GM18861 (cell line): Measurements from ENCODE around the gene TPD52L3.

ENCODE experiments used
- ATAC-seq: cut with Tn5 transposase; IDR thresholded peaks from one replicate; pipeline ENCODE4 v1.9.1; 2021; ENCODE audit not compliant: unreplicated experiment

Gene TPD52L3

GRCh38 chr9:6328103-6328502 is at the start of gene TPD52L3:
Gene TPD52L3 (plus strand): TSS chr9:6328375. CDS start chr9:6328596, 221 bp downstream.
- no peak for ATAC-seq

GRCh38 chr9:6301858-6302257 is 26.3 kb upstream of the TPD52L3 start:
- no peak for ATAC-seq

GRCh38 chr9:6302417-6302816 is 25.8 kb upstream of the TPD52L3 start:
- no peak for ATAC-seq

GRCh38 chr9:6304232-6304631 is 23.9 kb upstream of the TPD52L3 start:
- ATAC-seq, result no peak

- no peak for ATAC-seq
Observed at GRCh38 chr9:6305954-6306563, 22.1 kb upstream of the TPD52L3 start.

GRCh38 chr9:6307551-6308096 is 20.6 kb upstream of the TPD52L3 start:
- no peak for ATAC-seq

- no peak for ATAC-seq
Observed at GRCh38 chr9:6330958-6331634, 2.9 kb downstream of the TPD52L3 start.

- ATAC-seq, result no peak
Observed at GRCh38 chr9:6334305-6334704, 6.1 kb downstream of the TPD52L3 start.

GRCh38 chr9:6348766-6349165 is 20.6 kb downstream of the TPD52L3 start:
- no peak for ATAC-seq

GRCh38 chr9:6351737-6352136 is 23.6 kb downstream of the TPD52L3 start:
- ATAC-seq, result no peak

GRCh38 chr9:6354072-6354686 is 26.0 kb downstream of the TPD52L3 start:
- peak; percentile 76 for ATAC-seq

- no peak for ATAC-seq
Observed at GRCh38 chr9:6355728-6356127, 27.6 kb downstream of the TPD52L3 start.

- no peak for ATAC-seq
Observed at GRCh38 chr9:6356441-6356840, 28.3 kb downstream of the TPD52L3 start.

GRCh38 chr9:6356904-6357303 is 28.7 kb downstream of the TPD52L3 start:
- ATAC-seq, result no peak

- no peak for ATAC-seq
Observed at GRCh38 chr9:6367128-6367890, 39.1 kb downstream of the TPD52L3 start.

GRCh38 chr9:6368831-6369230 is 40.7 kb downstream of the TPD52L3 start:
- no peak for ATAC-seq
